ENCODE data around the gene RERE. TPM values are rescaled to one million over a fixed set of nuclear protein-coding genes. Genes with fewer than 3 reads are reported as not detected.

Gene RERE
- total RNA-seq, 1 donor from 2014 or later, result 88.5 TPM

GRCh38 chr1:8676813-8677212 is 140.6 kb downstream of the RERE start:
- Histone ChIP-seq H3K4me1 (peaks cover 35% of the 10 kb centered on the region), H3K4me3 (no peak overlapping the region), H3K9me3 (no peaks in the 10 kb centered on the region), H3K27ac (no peak overlapping the region), H3K36me3 (no peaks in the 10 kb centered on the region), H3K27me3 (ENCODE audit: low read depth) (no peaks in the 10 kb centered on the region)
- ATAC-seq (no peak), DNase-seq (no peak)
- intact Hi-C loops (cut with DNase I), result loop anchor here (10.0 kb wide), 1 partner anchor 112 kb away; no protein-coding TSS in a partner anchor
- TF ChIP-seq CTCF (IDR thresholded peaks at IDR 0.05), result no peak

DNA sequence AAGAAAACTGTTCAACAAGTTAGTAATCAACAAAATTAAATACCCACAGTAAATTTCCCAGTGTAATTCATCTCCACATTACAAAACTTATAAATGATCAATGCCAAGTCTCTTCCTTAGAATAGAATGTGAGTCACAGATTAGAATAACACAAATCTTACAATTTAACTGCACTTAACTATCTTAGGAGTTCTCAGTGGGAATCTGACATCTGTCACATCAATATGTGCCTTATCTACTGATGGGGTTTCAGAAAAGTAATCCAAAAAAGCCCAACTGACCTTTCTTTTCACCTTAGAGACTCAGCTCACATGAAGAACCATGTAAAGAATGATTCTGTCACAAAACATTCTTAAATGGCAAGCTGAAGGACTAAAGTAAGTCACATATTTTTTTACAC is 141.4 kb downstream of the RERE start:
- TF ChIP-seq CTCF (IDR thresholded peaks at IDR 0.05), result no peak
- H3K27me3 ChIP-seq (ENCODE audit: low read depth), result no peaks in the 10 kb centered on the region
- no peak for DNase-seq
- no peak overlapping the region for H3K27ac ChIP-seq
- ATAC-seq, result no peak
- H3K36me3 ChIP-seq, result no peaks in the 10 kb centered on the region
- peaks cover 38% of the 10 kb centered on the region for H3K4me1 ChIP-seq
- no peak overlapping the region for H3K4me3 ChIP-seq
- intact Hi-C loops (cut with DNase I), result loop anchor here (10.0 kb wide), 1 partner anchor 111 kb away; no protein-coding TSS in a partner anchor
- H3K9me3 ChIP-seq, result no peaks in the 10 kb centered on the region

GRCh38 chr1:8674912-8675311 is 142.5 kb downstream of the RERE start:
- Histone ChIP-seq H3K27me3 (ENCODE audit: low read depth) (no peaks in the 10 kb centered on the region), H3K4me3 (no peak overlapping the region), H3K27ac (no peak overlapping the region), H3K4me1 (peaks cover 39% of the 10 kb centered on the region), H3K36me3 (no peaks in the 10 kb centered on the region), H3K9me3 (no peaks in the 10 kb centered on the region)
- no peak for TF ChIP-seq CTCF (IDR thresholded peaks at IDR 0.05)
- ATAC-seq (no peak), DNase-seq (no peak)
- intact Hi-C loops (cut with DNase I), result loop anchor here (10.0 kb wide), 1 partner anchor 110 kb away; no protein-coding TSS in a partner anchor

- no peak for DNase-seq
- Histone ChIP-seq H3K27me3 (ENCODE audit: low read depth) (no peaks in the 10 kb centered on the region), H3K27ac (no peak overlapping the region), H3K9me3 (no peaks in the 10 kb centered on the region), H3K36me3 (no peaks in the 10 kb centered on the region), H3K4me3 (no peak overlapping the region), H3K4me1 (peaks cover 38% of the 10 kb centered on the region)
- intact Hi-C loops (cut with DNase I), result loop anchor here (10.0 kb wide), 1 partner anchor 110 kb away; no protein-coding TSS in a partner anchor
- TF ChIP-seq CTCF (IDR thresholded peaks at IDR 0.05), result no peak
- peak in 1 of 2 donors; percentile 20 for ATAC-seq
Measured at GRCh38 chr1:8674481-8674880, 143.0 kb downstream of the RERE start.

GRCh38 chr1:8671306-8671917 is 146.0 kb downstream of the RERE start:
- DNase-seq (no peak), ATAC-seq (peak; percentile 62 to 68)

More at GRCh38 chr1:8671306-8671917, 146.0 kb downstream of the RERE start:
- Histone ChIP-seq H3K36me3 (no peaks in the 10 kb centered on the region), H3K4me3 (no peak overlapping the region), H3K9me3 (no peaks in the 10 kb centered on the region), H3K27ac (no peak overlapping the region), H3K27me3 (ENCODE audit: low read depth) (no peaks in the 10 kb centered on the region), H3K4me1 (peaks cover 45% of the 10 kb centered on the region)
- intact Hi-C loops (cut with DNase I), result loop anchor here (10.0 kb wide), 1 partner anchor 107 kb away; no protein-coding TSS in a partner anchor
- peak; percentile 82 for TF ChIP-seq CTCF (IDR thresholded peaks at IDR 0.05)

Measured in lower lobe of right lung (tissue), 2 donors.